Keratinocyte (primary cell): ENCODE data around the gene CMKLR1.

Experiments
- EZH2 ChIP-seq: IDR thresholded peaks from one replicate; pipeline ENCODE4 v1.6.1; 2012; ENCODE audit warnings: inconsistent platforms, mild to moderate bottlenecking, low read length, moderate library complexity
- TF ChIP-seq, protein P1 (sequence below), 3 experiments: IDR thresholded peaks in 1 of 3; conservative IDR thresholded peaks in 1 of 3; optimal IDR thresholded peaks in 1 of 3; 2 replicates in 2 of 3; 3 replicates in 1 of 3; pipeline versions ENCODE3 to v1.5.1; 2011; ENCODE audit warnings: low read length in 3 of 3, mild to moderate bottlenecking in 3 of 3, moderate library complexity in 2 of 3, control low read depth in 1 of 3, inconsistent platforms in 1 of 3; ENCODE audit not compliant: insufficient read depth in 2 of 3; ENCODE audit errors: extremely low read depth in 1 of 3

DNA sequence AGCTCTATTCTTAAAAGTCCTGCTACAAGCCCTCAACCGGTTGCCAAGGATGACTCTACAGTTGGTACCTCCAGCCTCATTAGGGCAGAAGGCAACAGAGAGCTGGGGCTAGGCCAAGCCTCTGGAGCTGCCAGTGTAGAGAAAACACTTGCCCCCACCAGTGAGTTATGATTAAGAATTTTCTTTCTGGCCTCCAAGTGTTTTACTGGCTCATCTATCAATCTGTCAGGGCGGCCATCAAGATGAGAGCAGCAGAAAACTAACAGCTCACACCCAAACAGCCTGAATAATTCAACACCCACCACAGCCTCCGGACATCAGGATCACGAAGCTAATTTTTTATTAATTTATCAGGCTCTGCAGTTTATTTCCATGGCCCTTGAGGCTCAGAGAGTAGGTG lies 40.7 kb upstream of the CMKLR1 start:
- TF ChIP-seq, protein P1, sequence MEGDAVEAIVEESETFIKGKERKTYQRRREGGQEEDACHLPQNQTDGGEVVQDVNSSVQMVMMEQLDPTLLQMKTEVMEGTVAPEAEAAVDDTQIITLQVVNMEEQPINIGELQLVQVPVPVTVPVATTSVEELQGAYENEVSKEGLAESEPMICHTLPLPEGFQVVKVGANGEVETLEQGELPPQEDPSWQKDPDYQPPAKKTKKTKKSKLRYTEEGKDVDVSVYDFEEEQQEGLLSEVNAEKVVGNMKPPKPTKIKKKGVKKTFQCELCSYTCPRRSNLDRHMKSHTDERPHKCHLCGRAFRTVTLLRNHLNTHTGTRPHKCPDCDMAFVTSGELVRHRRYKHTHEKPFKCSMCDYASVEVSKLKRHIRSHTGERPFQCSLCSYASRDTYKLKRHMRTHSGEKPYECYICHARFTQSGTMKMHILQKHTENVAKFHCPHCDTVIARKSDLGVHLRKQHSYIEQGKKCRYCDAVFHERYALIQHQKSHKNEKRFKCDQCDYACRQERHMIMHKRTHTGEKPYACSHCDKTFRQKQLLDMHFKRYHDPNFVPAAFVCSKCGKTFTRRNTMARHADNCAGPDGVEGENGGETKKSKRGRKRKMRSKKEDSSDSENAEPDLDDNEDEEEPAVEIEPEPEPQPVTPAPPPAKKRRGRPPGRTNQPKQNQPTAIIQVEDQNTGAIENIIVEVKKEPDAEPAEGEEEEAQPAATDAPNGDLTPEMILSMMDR (optimal IDR thresholded peaks at IDR 0.05 in 1 of 3, IDR thresholded peaks at IDR 0.05 in 1 of 3, conservative IDR thresholded peaks at IDR 0.05 in 1 of 3; ENCODE audit: extremely low read depth in 1 of 3, insufficient read depth in 2 of 3, low read length in 3 of 3) = no peak
- TF ChIP-seq EZH2 = no peak
